Measurements from ENCODE around the gene THEMIS.
"Not testable (repeated sequence)": the region's sequence is repeated elsewhere in the genome, so short reads cannot be mapped to it uniquely, and the experiment has no call there.

DNA sequence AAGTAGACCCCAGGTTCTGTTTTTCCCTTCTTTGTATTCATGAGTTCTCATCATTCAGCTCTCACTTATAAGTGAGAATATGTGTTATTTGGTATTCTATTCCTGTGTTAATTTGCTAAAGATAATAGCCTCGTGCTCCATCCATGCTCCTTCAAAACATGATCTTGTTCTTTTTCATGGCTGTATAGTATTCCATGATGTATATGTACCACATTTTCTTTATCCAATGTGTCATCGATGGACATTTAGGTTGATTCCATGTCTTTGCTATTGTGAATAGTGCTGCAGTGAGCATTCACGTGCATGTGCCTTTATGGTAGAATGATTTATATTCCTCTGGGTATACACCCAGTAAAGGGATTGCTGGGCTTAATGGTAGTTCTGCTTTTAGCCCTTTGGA lies 213.4 kb downstream of the THEMIS start:
- TF ChIP-seq, protein P1, sequence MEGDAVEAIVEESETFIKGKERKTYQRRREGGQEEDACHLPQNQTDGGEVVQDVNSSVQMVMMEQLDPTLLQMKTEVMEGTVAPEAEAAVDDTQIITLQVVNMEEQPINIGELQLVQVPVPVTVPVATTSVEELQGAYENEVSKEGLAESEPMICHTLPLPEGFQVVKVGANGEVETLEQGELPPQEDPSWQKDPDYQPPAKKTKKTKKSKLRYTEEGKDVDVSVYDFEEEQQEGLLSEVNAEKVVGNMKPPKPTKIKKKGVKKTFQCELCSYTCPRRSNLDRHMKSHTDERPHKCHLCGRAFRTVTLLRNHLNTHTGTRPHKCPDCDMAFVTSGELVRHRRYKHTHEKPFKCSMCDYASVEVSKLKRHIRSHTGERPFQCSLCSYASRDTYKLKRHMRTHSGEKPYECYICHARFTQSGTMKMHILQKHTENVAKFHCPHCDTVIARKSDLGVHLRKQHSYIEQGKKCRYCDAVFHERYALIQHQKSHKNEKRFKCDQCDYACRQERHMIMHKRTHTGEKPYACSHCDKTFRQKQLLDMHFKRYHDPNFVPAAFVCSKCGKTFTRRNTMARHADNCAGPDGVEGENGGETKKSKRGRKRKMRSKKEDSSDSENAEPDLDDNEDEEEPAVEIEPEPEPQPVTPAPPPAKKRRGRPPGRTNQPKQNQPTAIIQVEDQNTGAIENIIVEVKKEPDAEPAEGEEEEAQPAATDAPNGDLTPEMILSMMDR (IDR thresholded peaks at IDR 0.05; ENCODE audit: poor library complexity, severe bottlenecking): not testable (repeated sequence)
- not testable (repeated sequence) for TF ChIP-seq TAF1 (IDR thresholded peaks at IDR 0.05; ENCODE audit: low read depth); EZH2 (IDR thresholded peaks at IDR 0.05; ENCODE audit: borderline replicate concordance, insufficient read depth, low read length, poor library complexity, severe bottlenecking); RAD21 (conservative IDR thresholded peaks at IDR 0.05); POLR2AphosphoS5 (IDR thresholded peaks at IDR 0.05); EP300 (conservative IDR thresholded peaks at IDR 0.05; ENCODE audit: poor library complexity, severe bottlenecking); MXI1 (conservative IDR thresholded peaks at IDR 0.05; ENCODE audit: poor library complexity, severe bottlenecking); SMC3 (conservative IDR thresholded peaks at IDR 0.05; ENCODE audit: poor library complexity)
- TF ChIP-seq, protein P2, sequence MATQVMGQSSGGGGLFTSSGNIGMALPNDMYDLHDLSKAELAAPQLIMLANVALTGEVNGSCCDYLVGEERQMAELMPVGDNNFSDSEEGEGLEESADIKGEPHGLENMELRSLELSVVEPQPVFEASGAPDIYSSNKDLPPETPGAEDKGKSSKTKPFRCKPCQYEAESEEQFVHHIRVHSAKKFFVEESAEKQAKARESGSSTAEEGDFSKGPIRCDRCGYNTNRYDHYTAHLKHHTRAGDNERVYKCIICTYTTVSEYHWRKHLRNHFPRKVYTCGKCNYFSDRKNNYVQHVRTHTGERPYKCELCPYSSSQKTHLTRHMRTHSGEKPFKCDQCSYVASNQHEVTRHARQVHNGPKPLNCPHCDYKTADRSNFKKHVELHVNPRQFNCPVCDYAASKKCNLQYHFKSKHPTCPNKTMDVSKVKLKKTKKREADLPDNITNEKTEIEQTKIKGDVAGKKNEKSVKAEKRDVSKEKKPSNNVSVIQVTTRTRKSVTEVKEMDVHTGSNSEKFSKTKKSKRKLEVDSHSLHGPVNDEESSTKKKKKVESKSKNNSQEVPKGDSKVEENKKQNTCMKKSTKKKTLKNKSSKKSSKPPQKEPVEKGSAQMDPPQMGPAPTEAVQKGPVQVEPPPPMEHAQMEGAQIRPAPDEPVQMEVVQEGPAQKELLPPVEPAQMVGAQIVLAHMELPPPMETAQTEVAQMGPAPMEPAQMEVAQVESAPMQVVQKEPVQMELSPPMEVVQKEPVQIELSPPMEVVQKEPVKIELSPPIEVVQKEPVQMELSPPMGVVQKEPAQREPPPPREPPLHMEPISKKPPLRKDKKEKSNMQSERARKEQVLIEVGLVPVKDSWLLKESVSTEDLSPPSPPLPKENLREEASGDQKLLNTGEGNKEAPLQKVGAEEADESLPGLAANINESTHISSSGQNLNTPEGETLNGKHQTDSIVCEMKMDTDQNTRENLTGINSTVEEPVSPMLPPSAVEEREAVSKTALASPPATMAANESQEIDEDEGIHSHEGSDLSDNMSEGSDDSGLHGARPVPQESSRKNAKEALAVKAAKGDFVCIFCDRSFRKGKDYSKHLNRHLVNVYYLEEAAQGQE (IDR thresholded peaks at IDR 0.05; ENCODE audit: borderline replicate concordance): not testable (repeated sequence)

Measured in neural cell (in vitro differentiated cells).